PC-3 (cell line): Measurements from ENCODE around the gene SMIM1.

Experiments used
- CTCF ChIP-seq: fragments of 300-600 bp; sonication (generic); conservative IDR thresholded peaks from 2 replicates; pipeline ENCODE4 v1.5.1; 2017; ENCODE audit warnings: antibody characterized with exemption, low read depth, mild to moderate bottlenecking, low read length
- EZH2 ChIP-seq: fragments of 300-600 bp; sonication (generic); IDR thresholded peaks from one replicate; pipeline ENCODE4 v1.6.1; 2017; ENCODE audit warnings: antibody characterized with exemption, mild to moderate bottlenecking, low read length; ENCODE audit not compliant: unreplicated experiment
- EZH2phosphoT487 ChIP-seq: fragments of 300-600 bp; sonication (generic); IDR thresholded peaks from 2 replicates; pipeline ENCODE4 v1.6.1; 2018; ENCODE audit warnings: mild to moderate bottlenecking, antibody characterized with exemption, low read length, borderline replicate concordance

- TF ChIP-seq EZH2 (no peak), CTCF (no peak), EZH2phosphoT487 (no peak)
Observed at GRCh38 chr1:3774946-3775489, 2.5 kb downstream of the SMIM1 start.
